ENCODE measurements around the gene SPR.
A peak's percentile ranks its signal among the peaks of the same experiment; 100 is the strongest.

SPR gene

DNA sequence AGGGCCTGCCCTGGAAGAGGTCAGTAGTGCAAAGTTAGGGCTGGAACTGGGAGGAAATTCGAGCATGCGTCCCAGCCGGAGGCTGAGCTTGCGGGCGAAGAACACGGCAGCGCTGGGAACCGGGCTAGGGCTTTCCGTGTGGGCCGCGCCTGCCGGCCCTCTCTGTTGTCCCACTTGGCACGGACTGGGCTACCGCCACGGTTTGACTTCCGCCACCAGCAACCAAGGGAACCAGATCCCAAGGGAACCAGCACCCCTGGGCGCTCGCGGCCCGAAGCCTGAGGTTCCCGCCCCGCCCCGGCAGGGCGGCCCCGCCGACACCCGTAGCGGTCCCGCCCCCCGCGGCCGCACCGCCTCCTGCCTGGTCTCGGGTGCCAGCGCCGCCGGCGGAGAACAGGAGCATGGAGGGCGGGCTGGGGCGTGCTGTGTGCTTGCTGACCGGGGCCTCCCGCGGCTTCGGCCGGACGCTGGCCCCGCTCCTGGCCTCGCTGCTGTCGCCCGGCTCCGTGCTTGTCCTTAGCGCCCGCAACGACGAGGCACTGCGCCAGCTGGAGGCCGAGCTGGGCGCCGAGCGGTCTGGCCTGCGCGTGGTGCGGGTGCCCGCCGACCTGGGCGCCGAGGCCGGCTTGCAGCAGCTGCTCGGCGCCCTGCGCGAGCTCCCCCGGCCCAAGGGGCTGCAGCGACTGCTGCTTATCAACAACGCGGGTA, at the start of gene SPR:
Gene SPR, plus strand, starts transcription at position 377 of the 708 bp plus-strand sequence. Its CDS starts 25 bp downstream, at position 402.
- Histone ChIP-seq H3K36me3 (ENCODE audit: control insufficient read depth in 2 of 2, insufficient read depth in 2 of 2, low read length in 2 of 2) (peaks cover 8 to 12% of the 10 kb centered on the region in 2 donors), H3K27ac (ENCODE audit: low read length) (peak within 1 kb of the TSS; percentile 71), H3K4me1 (ENCODE audit: control insufficient read depth, insufficient read depth, low read length) (peaks cover 32% of the 10 kb centered on the region), H3K27me3 (ENCODE audit: control insufficient read depth in 1 of 2, insufficient read depth in 2 of 2, low read length in 2 of 2) (peaks cover 0 to 2% of the 10 kb centered on the region in 2 donors), H3K9me3 (ENCODE audit: control insufficient read depth in 2 of 2, low read length in 2 of 2) (no peaks in the 10 kb centered on the region), H3K4me3 (ENCODE audit: low read length in 2 of 2) (peak within 1 kb of the TSS; percentile 82 to 83), H3K9ac (ENCODE audit: low read length in 2 of 2) (peak within 1 kb of the TSS; percentile 46 to 64)

DNA sequence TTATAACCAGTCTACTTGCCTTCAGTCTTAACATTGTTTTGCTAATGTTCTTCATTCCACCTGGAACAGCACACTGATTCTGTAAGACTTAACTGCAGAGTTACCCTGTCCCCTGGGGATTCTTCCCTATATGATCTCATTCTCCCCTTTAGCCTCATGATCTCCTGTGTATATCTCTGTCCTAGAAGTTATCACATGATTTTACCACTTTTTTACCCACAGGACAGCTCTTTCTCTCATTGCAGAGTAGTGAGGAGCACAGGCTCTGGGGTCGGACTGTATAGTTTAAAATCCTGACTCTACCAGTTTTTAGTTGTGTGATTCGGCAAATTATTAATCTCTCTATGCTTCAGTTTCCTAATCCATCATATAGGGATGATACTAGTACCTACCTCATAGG, 47.1 kb upstream of the SPR start:
- no peak overlapping the region for H3K4me3 ChIP-seq (ENCODE audit: low read length in 2 of 2)
- H3K9me3 ChIP-seq (ENCODE audit: control insufficient read depth in 2 of 2, low read length in 2 of 2): no peaks in the 10 kb centered on the region

DNA sequence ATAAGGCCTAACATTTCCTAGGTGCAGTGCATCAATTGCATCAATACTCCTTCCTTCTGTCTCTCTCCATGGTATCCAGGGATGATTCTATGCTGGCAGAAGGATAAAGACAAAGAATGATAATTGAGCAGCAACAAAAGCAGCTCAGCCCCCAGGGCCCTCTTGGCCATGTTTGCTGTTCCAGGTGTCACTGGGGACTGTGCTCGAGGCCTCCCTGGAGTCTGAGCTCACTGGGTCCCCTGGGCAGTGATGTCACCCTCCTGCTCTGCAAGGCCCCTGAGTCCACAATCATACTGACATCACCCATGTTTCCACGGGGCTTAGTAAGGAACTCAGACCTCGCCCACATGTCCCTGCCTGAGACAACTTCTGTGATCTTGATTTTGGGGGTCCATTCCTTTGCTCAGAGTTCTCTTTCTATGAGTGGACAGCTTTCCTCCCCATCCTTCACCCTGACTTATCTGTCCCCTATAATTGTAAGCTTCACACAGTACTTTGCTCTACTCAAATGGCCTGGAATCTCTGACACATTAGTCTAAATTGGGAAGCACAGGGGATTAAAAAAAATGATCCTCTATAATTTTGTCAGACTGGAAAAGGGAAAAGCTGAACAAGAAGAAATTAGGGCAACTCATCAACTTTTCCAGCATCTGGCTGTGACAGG, 45.6 kb upstream of the SPR start:
- Histone ChIP-seq H3K36me3 (ENCODE audit: control insufficient read depth in 2 of 2, insufficient read depth in 2 of 2, low read length in 2 of 2) (no peaks in the 10 kb centered on the region), H3K9ac (ENCODE audit: low read length in 2 of 2) (no peak overlapping the region), H3K27ac (ENCODE audit: low read length) (no peak overlapping the region), H3K4me3 (ENCODE audit: low read length in 2 of 2) (no peak overlapping the region), H3K27me3 (ENCODE audit: control insufficient read depth in 1 of 2, insufficient read depth in 2 of 2, low read length in 2 of 2) (no peaks in the 10 kb centered on the region), H3K4me1 (ENCODE audit: control insufficient read depth, insufficient read depth, low read length) (no peaks in the 10 kb centered on the region), H3K9me3 (ENCODE audit: control insufficient read depth in 2 of 2, low read length in 2 of 2) (no peaks in the 10 kb centered on the region)

More for the DNA sequence above, 47.1 kb upstream of the SPR start:
- Histone ChIP-seq H3K27ac (ENCODE audit: low read length) (no peak overlapping the region), H3K9ac (ENCODE audit: low read length in 2 of 2) (no peak overlapping the region), H3K4me1 (ENCODE audit: control insufficient read depth, insufficient read depth, low read length) (no peaks in the 10 kb centered on the region), H3K27me3 (ENCODE audit: control insufficient read depth in 1 of 2, insufficient read depth in 2 of 2, low read length in 2 of 2) (no peaks in the 10 kb centered on the region), H3K36me3 (ENCODE audit: control insufficient read depth in 2 of 2, insufficient read depth in 2 of 2, low read length in 2 of 2) (no peaks in the 10 kb centered on the region)

DNA sequence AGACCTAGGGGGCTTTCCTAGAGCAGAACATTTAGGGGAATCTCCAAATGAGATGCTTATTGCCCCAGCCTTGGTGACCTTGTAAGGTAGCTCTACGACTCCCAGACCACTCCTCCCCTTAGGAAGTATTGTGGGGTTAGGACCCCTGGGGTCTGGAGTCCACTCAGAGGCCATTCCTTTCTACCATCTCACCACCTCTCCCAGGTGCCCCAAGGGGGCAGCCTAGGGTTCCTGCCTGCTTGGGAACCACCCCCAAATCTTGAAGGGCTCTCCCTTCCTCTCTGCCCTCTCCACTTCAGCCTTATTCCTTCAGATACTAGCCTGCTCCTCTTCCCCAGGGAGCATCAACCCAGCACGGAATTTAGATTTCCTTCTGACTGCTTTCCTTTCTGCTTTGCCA, 43.9 kb upstream of the SPR start:
- no peaks in the 10 kb centered on the region for H3K9me3 ChIP-seq (ENCODE audit: control insufficient read depth in 2 of 2, low read length in 2 of 2)
- H3K27me3 ChIP-seq (ENCODE audit: control insufficient read depth in 1 of 2, insufficient read depth in 2 of 2, low read length in 2 of 2): no peaks in the 10 kb centered on the region
- no peak overlapping the region for H3K9ac ChIP-seq (ENCODE audit: low read length in 2 of 2)
- H3K27ac ChIP-seq (ENCODE audit: low read length): no peak overlapping the region
- no peaks in the 10 kb centered on the region for H3K36me3 ChIP-seq (ENCODE audit: control insufficient read depth in 2 of 2, insufficient read depth in 2 of 2, low read length in 2 of 2)
- no peaks in the 10 kb centered on the region for H3K4me1 ChIP-seq (ENCODE audit: control insufficient read depth, insufficient read depth, low read length)
- no peak overlapping the region for H3K4me3 ChIP-seq (ENCODE audit: low read length in 2 of 2)

DNA sequence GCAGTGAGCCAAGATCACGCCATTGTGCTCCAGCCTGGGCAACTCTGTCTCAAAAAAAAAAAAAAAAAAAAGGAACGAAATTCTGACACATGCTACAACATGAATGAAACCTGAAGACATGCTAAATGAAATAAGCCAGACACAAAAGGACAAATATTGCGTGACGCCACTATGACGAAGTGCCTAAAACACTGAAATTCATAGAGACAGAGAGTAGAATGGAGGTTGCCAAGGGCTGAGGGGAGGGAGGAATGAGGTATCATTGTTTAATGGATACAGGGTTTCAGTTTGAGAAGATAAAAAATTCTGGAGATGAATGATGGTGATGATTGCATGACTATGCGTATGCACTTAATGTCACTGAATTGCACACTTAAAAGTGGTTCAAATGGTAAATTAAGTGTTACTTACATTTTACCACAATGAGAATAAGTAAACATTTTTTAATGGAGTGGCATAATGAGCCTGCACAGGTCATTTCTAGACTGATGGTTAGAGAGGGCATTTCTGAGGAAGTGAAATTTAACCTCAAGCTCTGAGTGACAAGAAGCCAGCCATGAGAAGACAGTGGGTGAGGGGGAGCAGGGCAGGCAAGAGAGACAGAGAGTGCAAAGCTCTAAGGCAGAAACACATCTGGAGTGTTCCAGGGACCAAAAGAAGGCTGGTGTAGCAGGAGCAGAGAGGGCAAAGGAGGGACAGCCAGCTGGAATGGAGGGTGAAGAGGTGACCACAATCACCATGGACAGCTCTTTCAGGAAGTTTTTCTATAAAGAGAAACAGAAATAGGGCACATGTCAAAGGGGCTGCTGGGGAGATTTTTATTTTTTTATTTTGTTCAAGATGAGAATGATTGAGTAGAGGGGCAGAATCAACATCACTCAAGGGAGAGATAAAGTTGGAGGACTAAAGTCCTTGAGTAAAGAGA, 40.8 kb upstream of the SPR start:
- H3K4me3 ChIP-seq (ENCODE audit: low read length in 2 of 2): no peak overlapping the region
- H3K9ac ChIP-seq (ENCODE audit: low read length in 2 of 2): no peak overlapping the region
- H3K9me3 ChIP-seq (ENCODE audit: control insufficient read depth in 2 of 2, low read length in 2 of 2): no peaks in the 10 kb centered on the region
- H3K27me3 ChIP-seq (ENCODE audit: control insufficient read depth in 1 of 2, insufficient read depth in 2 of 2, low read length in 2 of 2): peaks cover 0 to 3% of the 10 kb centered on the region in 2 donors
- no peaks in the 10 kb centered on the region for H3K4me1 ChIP-seq (ENCODE audit: control insufficient read depth, insufficient read depth, low read length)
- H3K27ac ChIP-seq (ENCODE audit: low read length): no peak overlapping the region
- no peaks in the 10 kb centered on the region for H3K36me3 ChIP-seq (ENCODE audit: control insufficient read depth in 2 of 2, insufficient read depth in 2 of 2, low read length in 2 of 2)

DNA sequence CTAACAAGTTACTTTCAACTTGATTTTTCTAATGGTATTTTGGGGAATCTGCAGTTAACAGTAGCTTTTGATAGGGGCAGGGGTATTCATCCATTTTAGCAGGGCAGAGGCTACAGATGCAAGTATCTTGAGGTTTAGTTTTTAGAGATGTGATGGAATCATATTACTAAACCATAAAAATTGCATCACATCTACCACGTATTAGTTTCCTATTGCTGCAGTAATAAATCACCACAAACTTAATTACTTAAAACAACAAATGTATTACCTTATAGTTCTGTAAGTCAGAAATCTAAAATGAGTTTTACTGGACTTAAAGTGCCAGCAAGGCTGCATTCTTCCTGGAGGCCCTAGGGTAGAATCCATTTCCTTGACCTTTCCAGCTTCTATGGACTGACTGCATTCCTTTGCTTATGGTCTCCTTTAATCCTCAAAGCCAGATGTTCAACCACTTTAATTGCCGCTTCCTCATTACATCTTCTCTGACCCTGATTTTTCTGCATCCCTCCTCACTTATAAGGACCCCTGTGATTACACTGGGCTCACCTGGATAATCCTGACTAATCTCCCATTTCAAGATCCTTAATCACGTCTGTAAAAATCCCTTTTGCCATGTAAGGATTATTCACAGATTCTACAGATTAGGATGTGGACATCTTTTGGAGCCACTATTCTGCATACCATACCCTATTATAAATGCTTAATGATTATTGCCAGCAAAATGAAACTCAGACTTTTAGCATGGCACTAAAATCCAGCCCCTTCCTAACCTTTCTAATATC, 39.5 kb upstream of the SPR start:
- Histone ChIP-seq H3K4me3 (ENCODE audit: low read length in 2 of 2) (no peak overlapping the region), H3K27me3 (ENCODE audit: control insufficient read depth in 1 of 2, insufficient read depth in 2 of 2, low read length in 2 of 2) (peaks cover 3% of the 10 kb centered on the region in 2 donors), H3K9ac (ENCODE audit: low read length in 2 of 2) (no peak overlapping the region), H3K27ac (ENCODE audit: low read length) (no peak overlapping the region), H3K9me3 (ENCODE audit: control insufficient read depth in 2 of 2, low read length in 2 of 2) (no peaks in the 10 kb centered on the region), H3K4me1 (ENCODE audit: control insufficient read depth, insufficient read depth, low read length) (no peaks in the 10 kb centered on the region), H3K36me3 (ENCODE audit: control insufficient read depth in 2 of 2, insufficient read depth in 2 of 2, low read length in 2 of 2) (no peaks in the 10 kb centered on the region)

DNA sequence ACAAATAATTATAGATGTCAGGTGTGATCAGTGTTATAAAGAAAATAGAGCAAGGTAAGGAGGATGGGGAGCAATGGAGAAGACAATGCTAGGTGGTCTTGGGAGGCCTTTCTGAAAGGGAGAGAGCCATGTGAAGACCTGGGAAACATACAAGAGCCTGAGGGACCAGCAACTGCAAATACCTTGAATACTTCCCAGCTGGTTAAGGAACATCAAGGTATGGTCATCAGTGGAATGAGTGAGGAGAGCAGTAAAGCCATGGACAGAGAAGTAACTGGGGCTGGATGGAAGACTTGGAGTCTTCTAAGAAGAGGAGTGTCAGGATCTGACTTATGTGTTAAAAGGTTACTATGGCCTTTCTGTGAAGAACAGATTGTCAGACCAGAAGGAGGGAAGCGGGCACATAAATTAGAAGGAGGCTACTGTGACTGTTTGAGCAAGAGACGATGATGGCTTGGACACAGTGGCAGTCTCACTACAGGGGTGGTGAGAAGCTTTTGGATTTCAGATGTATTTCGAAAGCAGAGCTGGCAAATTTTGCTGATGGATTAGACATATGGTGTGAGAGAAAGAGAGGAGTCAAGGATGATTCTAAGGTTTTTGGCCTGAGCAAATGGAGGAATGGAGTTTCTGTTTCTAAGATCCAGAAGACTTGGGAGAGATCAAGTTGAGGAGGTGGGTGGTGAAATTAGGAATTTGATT, 38.6 kb upstream of the SPR start:
- H3K9me3 ChIP-seq (ENCODE audit: control insufficient read depth in 2 of 2, low read length in 2 of 2): no peaks in the 10 kb centered on the region
- H3K9ac ChIP-seq (ENCODE audit: low read length in 2 of 2): no peak overlapping the region
- no peak overlapping the region for H3K27ac ChIP-seq (ENCODE audit: low read length)
- no peaks in the 10 kb centered on the region for H3K36me3 ChIP-seq (ENCODE audit: control insufficient read depth in 2 of 2, insufficient read depth in 2 of 2, low read length in 2 of 2)
- H3K27me3 ChIP-seq (ENCODE audit: control insufficient read depth in 1 of 2, insufficient read depth in 2 of 2, low read length in 2 of 2): peaks cover 3% of the 10 kb centered on the region in 2 donors
- H3K4me1 ChIP-seq (ENCODE audit: control insufficient read depth, insufficient read depth, low read length): no peaks in the 10 kb centered on the region
- no peak overlapping the region for H3K4me3 ChIP-seq (ENCODE audit: low read length in 2 of 2)

DNA sequence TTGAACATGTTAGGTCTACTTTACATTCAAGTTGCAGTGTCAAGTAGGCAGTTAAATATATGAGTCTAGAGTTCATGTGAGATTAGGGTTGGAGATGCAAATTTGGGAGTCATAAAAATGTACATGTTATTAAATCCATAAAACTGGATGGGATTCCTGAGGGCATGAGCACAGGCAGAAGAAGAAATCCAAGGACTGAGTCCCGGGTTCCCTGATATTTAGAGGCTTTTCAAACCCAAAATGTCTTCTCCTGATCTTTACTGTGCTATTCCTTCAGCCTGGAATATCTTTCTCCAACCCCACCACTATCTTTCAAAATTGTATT, 38.1 kb upstream of the SPR start:
- no peak overlapping the region for H3K27ac ChIP-seq (ENCODE audit: low read length)
- no peak overlapping the region for H3K4me3 ChIP-seq (ENCODE audit: low read length in 2 of 2)
- no peaks in the 10 kb centered on the region for H3K4me1 ChIP-seq (ENCODE audit: control insufficient read depth, insufficient read depth, low read length)
- no peaks in the 10 kb centered on the region for H3K9me3 ChIP-seq (ENCODE audit: control insufficient read depth in 2 of 2, low read length in 2 of 2)
- peaks cover 3% of the 10 kb centered on the region in 2 donors for H3K27me3 ChIP-seq (ENCODE audit: control insufficient read depth in 1 of 2, insufficient read depth in 2 of 2, low read length in 2 of 2)
- H3K9ac ChIP-seq (ENCODE audit: low read length in 2 of 2): no peak overlapping the region
- H3K36me3 ChIP-seq (ENCODE audit: control insufficient read depth in 2 of 2, insufficient read depth in 2 of 2, low read length in 2 of 2): no peaks in the 10 kb centered on the region

DNA sequence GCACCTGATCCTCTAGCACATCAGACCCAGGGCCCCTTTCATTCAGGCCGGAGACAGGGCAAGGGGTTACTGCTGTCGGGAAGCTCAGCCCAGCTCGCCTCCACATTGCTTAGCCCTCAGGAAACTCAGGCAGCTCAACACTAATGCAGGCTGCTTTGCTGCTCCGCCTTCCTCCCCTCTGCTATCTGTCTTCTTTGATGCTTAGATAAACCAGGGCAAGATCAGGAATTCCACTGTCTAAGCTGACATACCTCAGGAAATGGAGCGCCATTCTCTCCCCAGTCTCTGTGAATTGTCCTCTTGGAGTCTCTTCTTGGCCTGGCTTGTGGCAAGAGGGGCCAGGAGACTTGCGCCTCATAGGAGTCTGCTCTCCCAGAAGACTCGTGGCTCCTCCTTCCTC, 35.9 kb upstream of the SPR start:
- Histone ChIP-seq H3K36me3 (ENCODE audit: control insufficient read depth in 2 of 2, insufficient read depth in 2 of 2, low read length in 2 of 2) (no peaks in the 10 kb centered on the region), H3K27me3 (ENCODE audit: control insufficient read depth in 1 of 2, insufficient read depth in 2 of 2, low read length in 2 of 2) (peaks cover 6 to 10% of the 10 kb centered on the region in 2 donors), H3K9ac (ENCODE audit: low read length in 2 of 2) (no peak overlapping the region), H3K27ac (ENCODE audit: low read length) (no peak overlapping the region), H3K9me3 (ENCODE audit: control insufficient read depth in 2 of 2, low read length in 2 of 2) (no peaks in the 10 kb centered on the region), H3K4me3 (ENCODE audit: low read length in 2 of 2) (no peak overlapping the region), H3K4me1 (ENCODE audit: control insufficient read depth, insufficient read depth, low read length) (no peaks in the 10 kb centered on the region)

DNA sequence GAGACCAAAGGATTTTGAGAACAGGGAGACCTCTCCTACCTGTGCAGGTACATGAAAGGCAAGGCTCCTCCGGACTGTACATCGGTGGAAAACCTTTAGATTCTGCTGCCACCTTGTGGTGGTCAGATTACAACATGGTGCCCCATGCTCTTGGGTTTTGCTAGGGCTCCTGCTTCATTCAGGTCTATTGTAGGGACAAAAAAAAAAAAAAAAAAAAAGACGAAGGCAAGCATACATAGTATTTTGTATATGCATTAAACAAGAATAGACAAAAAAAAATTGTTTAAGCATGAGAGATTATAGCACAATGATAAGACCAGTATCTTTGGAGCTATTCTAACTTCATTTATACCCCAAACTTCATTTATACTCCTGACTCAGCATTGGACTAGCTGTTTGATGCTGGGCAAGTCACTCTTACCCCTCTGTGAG, 27.4 kb upstream of the SPR start:
- no peaks in the 10 kb centered on the region for H3K36me3 ChIP-seq (ENCODE audit: control insufficient read depth in 2 of 2, insufficient read depth in 2 of 2, low read length in 2 of 2)
- no peaks in the 10 kb centered on the region for H3K9me3 ChIP-seq (ENCODE audit: control insufficient read depth in 2 of 2, low read length in 2 of 2)
- no peak overlapping the region for H3K27ac ChIP-seq (ENCODE audit: low read length)
- H3K27me3 ChIP-seq (ENCODE audit: control insufficient read depth in 1 of 2, insufficient read depth in 2 of 2, low read length in 2 of 2): peaks cover 15 to 23% of the 10 kb centered on the region in 2 donors
- no peak overlapping the region for H3K9ac ChIP-seq (ENCODE audit: low read length in 2 of 2)
- peaks cover 5% of the 10 kb centered on the region for H3K4me1 ChIP-seq (ENCODE audit: control insufficient read depth, insufficient read depth, low read length)
- H3K4me3 ChIP-seq (ENCODE audit: low read length in 2 of 2): no peak overlapping the region

Data from stomach smooth muscle (tissue), 2 donors.